CD4-positive, alpha-beta T cell treated with Interleukin-10 for 1 hour (primary cell): Measurements from ENCODE around the gene MEMO1.
"Not testable (repeated sequence)": the region's sequence is repeated elsewhere in the genome, so short reads cannot be mapped to it uniquely, and the experiment has no call there.

Source experiments
- DNase-seq: peaks from one replicate; pipeline ENCODE4 v3.0.0-alpha.2; 2020

MEMO1 gene

DNA sequence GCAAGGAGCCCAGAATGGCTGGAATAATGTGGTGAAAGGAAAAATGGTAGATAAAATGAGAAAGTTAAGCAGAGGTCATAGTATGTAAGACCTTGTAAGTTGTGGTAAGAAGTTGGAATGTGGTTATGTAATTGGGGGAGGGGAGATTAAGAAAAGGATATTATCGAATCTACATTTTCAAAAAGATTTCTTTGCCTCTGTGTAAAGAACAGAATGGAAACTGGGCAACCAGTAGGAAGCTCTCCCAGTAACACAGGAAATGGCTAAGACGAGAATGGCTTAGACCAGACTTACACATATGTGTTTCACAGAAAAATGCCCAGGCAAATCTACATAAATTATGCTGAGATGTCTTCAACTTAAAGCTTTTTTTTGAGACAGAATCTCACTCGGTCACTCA, 13.2 kb downstream of the MEMO1 start:
- no peak for DNase-seq

DNA sequence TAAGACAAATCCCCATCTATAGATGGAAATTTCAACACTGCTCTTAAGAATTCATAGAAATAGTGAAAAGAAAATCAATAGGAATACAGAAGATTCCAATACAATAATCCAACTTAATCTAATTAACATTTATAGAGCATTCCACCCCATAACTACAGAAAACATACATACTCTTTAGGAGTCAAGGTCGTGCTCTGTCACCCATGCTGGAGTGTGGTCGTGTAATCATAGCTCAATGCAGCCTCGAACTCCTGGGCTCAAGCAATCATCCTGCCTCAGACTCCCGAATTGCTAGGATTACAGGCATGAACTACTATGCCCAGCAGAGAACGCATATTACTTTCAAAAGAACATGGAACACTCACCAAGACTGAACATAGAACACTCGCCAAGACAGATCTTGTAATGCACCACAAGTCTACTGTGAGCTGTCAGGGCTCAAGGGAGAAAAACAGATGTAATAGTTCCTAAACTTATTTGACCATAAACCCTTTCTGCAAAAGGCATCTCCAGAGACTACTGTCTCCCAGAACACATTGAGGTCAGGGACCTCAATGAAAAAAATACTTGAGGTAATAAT, 14.1 kb downstream of the MEMO1 start:
- no peak for DNase-seq

DNA sequence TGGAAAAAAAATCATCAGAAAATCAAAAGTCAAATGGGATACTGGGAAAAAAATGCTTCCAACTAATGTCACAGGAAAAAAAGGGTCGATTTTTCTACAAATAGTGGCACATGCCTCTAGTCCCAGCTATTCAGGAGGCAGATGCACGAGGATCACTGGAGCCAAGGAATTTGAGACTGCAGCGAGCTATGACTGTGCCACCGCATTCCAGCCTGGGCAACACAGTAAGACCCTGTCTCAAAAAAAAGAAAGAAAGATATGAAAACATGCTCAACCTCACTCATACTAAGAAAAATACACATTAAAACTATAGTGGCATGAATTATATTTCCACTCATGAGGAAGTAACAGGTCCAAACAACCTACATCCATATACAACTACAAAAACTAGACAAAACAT, 17.9 kb downstream of the MEMO1 start:
- DNase-seq = no peak

DNA sequence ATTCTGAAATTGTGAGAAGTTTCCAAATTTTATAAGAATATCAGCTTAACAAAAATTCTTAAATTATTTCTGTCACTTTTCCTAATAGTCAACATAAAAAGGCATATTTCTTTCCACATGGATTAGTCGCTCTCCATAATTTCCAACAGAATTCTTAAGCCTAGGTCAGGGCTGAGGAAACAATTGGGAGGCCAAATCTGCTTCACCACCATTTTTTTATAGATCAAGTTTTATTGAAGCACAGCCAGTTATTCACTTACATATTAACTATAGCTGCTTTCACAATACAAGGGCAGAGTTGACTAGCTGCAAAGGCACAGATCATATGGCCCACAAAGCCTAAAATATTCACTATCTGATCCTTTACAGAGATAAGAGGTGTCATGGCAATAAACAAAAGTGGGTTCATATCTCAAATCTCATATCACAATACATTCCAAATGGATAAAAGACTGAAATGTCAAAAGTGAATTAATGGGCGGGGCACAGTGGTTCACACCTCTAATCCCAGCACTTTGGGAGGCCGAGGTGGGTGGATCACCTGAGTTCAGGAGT, 18.7 kb downstream of the MEMO1 start:
- no peak for DNase-seq

DNA sequence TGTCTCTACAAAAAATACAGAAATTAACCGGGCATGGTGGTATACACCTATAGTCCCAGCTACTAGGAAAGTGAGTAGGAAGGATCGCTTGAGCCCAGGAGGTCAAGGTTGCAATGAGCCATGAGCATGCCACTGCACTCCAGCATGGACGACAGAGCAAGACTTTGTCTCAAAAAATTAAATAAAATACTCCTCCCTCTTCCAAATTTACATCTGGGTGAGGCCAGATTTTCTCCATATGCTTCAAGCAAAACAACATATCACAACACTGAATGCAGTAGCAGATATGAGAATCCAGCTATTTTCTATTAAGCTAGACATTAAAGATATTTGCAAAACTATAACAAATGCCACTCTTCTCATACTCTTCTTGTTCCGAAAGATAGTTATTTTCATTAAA, 20.9 kb downstream of the MEMO1 start:
- DNase-seq = no peak

DNA sequence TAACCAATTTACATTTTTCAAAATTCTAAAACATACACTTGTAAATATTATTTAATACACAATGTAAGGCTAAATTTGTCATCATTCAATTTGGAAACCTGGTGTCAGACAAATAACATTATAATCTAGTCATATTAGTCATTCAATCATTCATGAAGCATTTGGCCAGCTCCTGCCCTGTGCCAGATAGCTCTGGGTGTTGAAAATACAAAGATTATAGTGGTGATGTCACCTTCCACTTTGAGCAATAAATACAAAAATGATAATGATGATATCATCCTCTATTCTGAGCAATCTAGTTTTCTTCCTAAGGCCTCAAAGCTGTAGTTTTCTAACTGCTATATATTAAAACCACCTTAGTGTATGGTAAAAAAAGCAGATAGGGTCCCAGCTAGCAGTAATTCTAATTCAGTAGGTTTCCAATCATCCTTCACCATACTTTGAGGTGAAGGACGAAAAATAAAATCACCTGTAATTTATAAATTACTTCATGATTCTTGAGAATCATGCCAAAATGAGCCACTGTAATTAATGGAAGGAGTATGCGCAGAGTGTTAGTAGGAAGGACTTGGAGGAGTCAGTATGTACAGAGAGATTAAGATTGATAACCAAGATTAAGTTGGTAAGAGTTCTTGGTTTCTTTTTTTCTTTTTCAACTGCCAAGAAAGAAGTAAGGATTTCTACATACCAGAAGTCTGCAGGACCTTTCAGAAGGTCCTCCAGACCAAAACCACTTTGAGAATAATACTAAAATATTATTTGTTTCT, 23.2 kb downstream of the MEMO1 start:
- no peak for DNase-seq

DNA sequence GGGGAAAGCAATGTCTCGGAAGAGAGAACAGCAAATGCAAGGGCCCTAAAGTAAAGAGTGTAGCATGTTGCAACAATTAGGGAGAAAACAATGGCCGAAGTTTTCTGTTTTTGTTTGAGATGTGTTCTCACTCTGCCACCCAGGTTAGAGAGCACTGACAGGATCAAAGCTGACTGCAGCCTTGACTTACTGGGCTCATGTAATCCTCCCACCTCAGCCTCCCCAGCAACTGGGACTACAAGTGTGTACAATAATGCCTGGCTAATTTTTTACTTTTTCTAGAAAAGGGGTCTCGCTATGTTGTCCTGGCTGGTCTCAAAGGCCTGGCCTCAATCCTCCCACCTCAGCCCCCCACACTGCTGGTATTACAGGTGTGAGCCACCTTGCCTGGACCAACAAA, 23.9 kb downstream of the MEMO1 start:
- no peak for DNase-seq

DNA sequence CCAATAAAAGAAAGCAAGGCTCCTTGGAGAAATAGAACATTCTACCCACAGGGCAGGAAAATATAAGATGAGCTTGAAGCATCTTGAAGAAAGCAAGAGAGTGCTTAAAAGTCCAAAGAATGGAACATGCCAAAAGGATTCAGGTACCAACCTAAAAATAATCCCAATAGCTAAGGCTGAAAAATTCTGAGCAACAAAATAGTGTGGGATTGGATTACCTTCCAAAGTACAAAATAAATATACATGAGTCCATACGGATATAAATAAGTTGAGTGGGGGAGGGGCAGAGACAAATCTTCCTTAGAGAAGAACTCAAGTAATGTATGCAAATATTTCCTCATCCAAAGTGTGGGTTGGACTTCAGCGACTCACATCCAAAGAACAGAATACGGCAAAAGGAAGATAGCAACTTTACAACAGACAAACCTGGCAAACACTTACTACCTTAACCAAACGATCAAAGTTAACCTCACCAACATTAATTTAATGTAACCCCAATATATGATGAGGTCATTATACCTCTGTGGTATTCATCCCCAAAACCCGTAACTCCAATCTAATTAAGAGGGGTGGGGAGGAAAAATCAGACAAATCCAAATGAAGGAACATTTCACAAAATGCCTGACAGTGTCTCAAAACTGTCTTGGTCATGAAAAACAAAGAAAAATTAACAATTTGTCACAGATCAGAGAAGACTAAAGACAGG, 26.9 kb downstream of the MEMO1 start:
- no peak for DNase-seq

DNA sequence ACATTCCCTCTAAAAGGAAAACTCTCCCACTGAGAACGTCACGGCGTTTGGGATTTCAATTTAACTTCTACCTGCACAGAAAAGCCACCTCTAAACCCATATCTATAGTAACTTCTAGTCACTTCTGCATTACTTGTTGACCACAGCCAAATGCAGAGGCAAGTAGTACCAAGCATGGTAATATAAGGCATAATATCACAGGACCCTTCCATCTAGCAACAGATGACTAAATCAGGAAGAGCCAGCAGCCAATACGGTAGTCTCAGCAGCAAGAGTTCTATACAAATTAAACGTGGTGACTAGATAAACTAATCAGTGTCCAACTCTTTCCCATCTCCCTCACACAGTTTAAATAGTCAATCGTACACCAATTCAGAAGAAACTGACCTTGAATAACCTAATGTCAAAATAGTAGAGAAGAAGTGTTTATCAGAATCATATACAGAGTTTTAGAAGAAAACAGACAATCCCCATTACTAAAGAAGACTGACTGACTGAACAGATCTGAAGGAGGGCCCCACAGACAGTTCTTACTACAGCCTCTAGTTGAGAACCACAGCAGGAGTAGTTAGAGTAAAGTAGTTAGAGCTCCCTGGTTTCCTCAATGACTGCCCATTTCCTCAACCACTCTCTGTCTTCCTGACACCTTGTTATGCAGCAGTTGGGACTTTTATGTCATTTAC, 30.0 kb downstream of the MEMO1 start:
- DNase-seq = peak; percentile 20

DNA sequence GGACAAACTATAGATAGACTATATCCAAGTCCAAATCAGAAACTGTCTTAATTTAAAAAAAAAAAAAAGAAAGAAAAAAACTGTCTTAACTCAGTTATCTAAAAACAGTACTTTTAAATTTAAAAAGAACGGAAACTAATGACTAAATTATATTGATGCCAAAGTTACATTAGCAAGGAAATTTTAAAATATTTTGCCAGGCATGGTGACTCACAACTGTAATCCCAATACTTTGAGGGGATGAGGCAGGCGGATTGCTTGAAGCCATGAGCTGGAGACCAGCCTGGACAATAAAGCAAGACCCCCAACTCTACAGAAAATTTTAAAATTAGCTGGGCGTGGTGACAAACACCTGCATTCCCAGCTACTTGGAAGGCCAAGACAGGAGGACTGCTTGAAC, 30.9 kb downstream of the MEMO1 start:
- DNase-seq = no peak

DNA sequence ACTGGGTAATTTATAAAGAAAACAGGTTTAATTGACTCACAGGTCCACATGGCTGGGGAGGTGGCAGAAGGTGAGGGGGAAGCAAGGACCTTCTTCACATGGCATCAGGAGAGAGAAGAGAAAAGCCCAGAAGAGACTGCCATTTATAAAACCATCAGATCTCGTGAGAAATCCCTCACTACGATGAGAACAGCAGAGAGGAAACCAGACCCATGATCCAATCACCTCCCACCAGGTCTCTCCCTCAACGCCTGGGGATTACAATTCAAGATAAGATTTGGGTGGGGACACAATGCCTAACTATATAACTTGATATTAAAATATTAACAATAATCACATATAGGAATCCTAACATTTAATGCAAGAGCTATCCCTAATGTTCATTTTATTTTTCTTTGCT, 31.8 kb downstream of the MEMO1 start:
- no peak for DNase-seq

DNA sequence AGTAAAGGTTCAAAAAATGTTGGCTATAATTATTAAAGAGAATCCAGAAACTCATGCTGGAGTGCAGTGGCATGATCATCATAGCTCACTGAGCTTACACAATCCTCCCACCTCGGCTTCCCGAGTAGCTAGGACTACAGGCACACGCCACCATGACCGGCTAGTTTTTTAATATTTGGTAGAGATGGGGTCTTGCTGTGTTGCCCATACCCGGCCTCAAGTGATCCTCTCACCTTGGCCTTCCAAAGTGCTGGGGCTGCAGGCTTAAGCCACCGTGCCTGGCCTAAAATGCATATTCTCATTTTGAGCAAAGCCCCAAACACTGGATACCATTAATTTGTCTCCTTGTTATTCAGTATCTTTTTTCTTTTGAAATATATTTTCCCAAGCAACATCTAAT, 32.4 kb downstream of the MEMO1 start:
- DNase-seq = no peak

DNA sequence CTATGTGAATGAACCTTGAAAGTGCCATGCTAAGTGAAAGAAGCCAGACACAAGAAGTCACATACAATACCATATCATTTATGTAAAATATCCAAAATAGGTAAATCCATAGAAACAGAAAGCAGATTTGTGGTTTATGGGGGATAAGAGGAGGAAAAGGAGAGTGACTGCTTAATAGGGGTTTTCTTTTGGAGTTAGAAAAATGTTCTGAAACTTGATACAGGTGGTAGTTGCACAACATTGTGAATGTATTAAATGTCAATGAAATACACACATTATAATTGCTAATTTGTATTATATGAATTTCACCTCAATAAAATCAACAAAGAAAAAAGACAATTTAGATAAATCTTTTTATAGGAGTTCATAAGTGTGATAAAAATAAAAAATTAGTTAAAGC, 37.1 kb downstream of the MEMO1 start:
- DNase-seq = no peak

DNA sequence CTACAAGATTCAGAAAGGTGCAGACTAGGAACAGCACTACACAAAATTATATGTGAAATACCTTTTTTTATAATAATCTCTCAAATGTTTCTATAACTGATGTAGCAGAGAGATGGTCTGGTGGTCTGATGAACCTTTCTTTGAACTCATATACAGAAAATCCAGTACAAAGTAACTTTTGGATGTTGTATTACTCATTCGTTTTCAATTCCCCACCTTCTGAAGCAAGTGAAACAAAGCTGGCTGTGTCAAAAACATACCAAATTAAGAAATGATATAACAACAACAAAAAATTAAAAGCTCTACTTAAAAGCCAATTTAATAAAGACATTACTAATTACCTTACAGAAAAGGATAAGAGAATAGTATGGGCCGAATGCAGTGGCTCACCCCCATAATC, 38.7 kb downstream of the MEMO1 start:
- no peak for DNase-seq

DNA sequence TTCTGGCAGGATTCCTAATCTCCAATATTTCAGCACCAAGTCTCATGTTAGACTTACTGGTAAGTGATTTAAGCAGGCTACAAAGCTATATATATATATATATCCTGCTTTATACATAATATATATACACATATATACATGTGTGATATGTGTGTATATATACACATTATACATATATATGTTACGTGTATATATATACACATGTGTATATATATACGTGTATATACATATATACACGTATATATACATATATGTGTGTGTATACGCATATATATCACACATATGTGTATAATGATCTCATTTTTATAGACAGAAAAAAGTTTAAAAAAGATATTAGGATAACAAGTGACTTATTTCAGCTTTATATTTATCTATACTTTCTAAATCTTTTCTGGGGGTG, 41.6 kb downstream of the MEMO1 start:
- no peak for DNase-seq

DNA sequence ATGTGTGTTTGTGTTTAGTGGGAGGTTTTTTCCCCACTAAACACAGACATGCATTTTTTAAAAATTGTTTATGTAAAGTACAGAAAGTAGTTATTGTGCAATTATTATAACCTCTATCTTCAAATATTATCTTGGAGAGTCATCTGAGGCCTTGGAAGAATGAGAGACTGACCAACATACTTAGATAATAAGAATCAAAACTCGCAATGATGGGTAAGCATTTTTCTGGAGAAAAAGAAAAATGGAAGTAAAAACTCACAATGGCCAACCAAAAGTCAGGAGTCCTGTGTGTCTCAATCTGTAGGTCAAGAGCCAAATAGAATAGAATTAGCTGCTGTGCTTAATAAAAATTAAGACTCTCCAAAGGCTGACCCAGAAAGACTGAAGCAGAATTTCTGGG, 43.0 kb downstream of the MEMO1 start:
- DNase-seq = no peak

DNA sequence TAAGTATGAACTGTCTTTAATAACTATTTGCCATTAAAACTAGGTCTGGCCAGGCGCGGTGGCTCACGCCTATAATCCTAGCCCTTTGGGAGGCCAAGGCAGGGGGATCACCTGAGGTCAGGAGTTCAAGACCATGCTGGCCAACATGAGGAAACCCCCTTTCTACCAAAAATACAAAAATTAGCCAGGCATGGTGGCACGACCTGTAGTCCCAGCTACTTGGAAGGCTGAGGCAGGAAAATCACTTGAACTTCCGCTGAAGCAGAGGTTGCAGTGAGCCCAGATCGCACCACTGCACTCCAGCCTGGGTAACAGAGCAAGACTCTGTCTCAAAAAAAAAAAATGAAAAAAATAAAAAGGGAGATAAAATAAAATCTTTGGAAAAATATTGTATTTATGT, 44.4 kb downstream of the MEMO1 start:
- DNase-seq = not testable (repeated sequence)

DNA sequence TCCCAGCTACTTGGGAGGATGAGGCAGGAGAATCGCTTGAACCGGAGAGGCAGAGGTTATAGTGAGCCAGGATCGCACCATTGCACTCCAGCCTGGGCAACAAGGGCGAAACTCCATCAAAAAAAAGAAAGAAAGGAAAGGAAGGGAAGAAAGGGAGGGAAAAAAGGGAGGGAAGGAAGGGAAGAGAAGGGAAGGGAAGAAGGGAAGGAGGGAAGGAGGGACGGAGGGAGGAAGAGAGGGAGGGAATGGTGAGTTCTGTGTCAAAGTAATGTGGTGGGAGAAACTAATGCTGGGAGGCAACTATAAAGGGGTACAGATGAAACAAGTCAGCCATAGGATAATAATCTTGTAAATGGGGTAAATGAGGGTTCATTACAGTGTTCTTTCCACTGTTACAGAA, 45.7 kb downstream of the MEMO1 start:
- DNase-seq = no peak

DNA sequence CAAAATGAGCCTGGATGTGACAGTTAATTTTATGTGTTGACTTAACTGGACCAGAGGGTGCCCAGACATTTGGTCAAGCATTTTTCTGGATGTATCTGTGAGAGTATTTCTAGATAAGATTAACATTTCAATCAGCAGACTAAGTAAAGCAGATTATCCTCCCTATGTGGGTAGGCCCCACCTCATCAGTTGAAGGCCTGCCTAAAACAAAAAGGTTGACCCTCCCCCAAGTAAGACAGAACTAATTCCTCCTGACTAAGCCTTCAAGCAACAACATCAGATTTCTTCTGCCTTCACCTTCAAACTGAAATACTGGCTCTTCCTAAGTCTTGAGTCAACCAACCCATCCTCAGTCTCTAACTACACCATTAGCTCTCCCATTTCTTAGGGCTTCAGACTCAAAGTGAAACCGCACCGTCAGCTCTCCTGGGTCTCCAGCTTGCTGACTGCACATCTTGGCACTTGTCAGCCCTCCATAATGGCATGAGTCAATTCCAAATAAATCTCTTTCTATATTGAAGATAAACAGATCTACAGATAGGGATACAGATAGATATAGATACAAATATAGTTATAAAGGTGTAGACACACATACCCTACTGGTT, 47.9 kb downstream of the MEMO1 start:
- DNase-seq = no peak

DNA sequence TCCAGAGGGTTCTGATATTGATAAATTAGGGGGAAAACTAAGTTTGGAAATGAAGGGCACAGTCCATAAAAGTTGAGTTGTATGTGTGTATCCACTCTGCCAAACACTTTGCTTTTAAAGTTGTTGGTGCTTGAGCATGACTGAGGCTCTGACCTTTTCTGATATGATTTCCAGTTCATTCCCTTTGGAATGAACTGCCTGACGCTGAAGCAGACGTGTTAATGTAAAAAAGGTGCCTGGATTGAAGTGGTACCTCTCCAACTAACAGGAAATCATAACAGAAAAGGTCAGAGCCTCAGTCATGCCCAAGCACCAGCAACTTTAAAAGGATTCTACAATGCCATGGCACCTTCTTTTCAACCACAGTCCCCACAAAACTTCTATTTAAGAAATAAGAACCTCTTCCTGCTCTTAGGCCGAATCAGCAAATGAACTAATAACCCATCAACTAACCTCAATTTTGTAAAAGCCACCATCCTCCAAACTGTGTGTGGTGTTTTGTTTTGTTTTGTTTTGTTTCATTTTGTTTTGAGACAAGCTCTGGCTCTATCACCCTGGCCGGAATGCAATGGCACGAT, 52.6 kb downstream of the MEMO1 start:
- DNase-seq = no peak

DNA sequence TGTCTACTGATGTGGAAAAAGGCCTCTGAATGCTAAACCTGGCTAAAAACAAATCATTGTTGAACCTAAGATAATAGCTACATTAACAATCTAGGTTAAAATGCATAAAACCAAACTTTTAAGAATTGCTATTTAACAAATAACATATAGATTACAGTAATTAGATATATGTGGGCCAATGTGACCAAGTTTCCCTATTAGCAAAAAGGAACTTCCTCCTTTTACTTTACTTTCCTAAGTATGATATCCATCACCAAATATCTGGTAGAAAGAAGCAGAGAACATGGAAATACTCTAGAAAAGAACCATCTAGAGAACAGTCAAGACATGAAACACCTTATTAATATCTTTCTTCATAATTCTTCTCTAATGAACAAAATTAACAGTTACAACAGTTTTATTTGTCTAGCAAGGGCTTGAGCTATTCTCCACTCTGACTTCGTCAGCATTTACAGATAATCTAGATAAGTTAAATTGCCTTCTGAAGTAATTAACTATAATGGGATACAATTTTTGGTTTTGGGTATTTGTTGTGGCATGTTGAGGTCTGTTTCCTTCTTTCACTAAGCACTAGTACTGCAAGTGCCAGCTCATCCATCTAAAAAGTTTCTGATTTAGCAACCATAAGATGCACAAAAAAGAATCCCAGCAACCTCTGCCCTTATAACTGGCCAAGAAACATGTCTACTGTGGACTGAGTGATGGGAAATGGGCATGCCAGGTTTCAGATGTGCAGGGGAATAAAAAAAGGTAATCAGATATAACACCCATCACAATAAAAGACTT, 53.3 kb downstream of the MEMO1 start:
- DNase-seq = no peak

DNA sequence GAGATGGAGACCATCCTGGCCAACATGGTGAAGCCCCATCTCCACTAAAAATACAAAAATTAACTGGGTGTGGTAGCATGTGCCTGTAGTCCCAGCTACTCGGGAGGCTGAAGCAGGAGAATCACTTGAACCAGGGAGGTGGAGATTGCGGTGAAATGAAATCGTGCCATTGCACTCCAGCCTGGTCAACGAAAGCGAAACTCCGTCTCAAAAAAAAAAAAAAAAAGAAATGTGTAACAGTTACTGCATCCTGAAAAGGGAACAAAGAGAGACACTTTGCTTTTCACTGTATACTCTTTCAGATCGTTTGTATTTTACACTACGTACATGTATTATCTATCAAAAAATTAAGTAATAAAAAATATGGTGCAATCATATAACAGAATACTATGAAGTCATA, 53.9 kb downstream of the MEMO1 start:
- not testable (repeated sequence) for DNase-seq
